ENCODE data around the gene ZNF205. TPM values are rescaled to one million over a fixed set of nuclear protein-coding genes. Genes with fewer than 3 reads are reported as not detected.

Gene ZNF205
- total and polyA plus RNA-seq, 5 donors = 6.4 to 10.9 (median 9.9) TPM

DNA sequence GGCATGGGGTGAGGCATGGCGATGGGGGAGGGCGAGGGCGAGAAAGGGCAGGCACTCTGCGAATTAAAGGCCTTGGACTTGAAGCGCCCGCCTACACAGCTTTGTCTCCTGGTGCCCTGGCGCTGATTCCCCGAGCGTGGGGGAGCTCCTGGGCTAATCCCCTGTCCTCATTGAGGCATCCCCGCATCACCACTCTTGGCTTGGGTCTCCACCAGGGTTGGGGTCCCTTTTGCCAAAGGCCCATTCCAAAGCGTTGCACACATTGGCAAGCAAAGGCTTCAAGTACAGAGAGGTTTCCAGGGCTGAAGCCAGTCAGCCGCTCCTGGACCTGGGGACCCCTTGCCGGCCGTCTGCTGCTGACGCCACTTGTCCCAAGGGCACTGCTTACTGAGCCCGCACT is 8.0 kb downstream of the ZNF205 start:
- ATAC-seq (no peak), DNase-seq (no peak)
- Histone ChIP-seq H3K27ac (ENCODE audit: low read length) (no peak overlapping the region), H3K4me1 (ENCODE audit: control insufficient read depth, insufficient read depth, low read length) (peaks cover 7% of the 10 kb centered on the region), H3K4me3 (ENCODE audit: low read length) (no peak overlapping the region), H3K9me3 (ENCODE audit: control insufficient read depth, low read length) (no peaks in the 10 kb centered on the region), H3K27me3 (ENCODE audit: control insufficient read depth, insufficient read depth) (no peaks in the 10 kb centered on the region)
- 88% methylated on average over 16 of the region's 16 CpGs for WGBS
- intact Hi-C loops (cut with DNase I) = no loop called here

DNA sequence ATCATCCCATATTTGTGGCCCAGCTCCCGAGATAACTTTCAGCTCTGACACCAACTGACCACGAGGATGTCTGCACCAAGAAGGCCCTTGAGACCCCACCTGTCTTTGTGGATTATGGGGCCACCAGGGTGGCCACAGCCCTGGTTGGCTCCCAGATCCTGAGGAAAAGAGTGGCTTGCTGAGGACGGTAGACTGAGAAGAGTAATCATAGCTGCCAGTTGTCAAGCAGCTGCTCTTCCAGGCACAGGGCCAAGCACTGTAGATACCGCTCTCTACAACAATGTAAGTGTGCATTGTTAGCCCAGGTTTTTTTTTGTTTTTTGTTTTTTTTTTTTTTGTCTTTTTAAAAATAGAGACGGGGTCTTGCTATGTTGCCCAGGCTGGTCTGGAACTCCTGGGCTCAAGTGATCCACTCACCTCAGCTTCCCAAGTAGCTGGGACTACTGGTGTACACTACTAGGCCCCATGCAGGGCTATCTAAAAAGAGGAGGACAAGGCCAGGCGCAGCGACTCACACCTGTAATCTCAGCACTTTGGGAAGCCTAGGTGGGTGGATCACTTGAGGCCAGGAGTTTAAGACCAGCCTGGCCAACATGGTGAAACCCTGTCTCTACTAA is 9.6 kb downstream of the ZNF205 start:
- Histone ChIP-seq H3K4me3 (ENCODE audit: low read length) (no peak overlapping the region), H3K27me3 (ENCODE audit: control insufficient read depth, insufficient read depth) (no peaks in the 10 kb centered on the region), H3K9me3 (ENCODE audit: control insufficient read depth, low read length) (no peaks in the 10 kb centered on the region), H3K27ac (ENCODE audit: low read length) (no peak overlapping the region), H3K4me1 (ENCODE audit: control insufficient read depth, insufficient read depth, low read length) (peaks cover 7% of the 10 kb centered on the region)
- intact Hi-C loops (cut with DNase I) = no loop called here
- 55% methylated on average over 7 of the region's 7 CpGs for WGBS
- DNase-seq = peak in 1 of 3 donors; percentile 67
- no peak for ATAC-seq

DNA sequence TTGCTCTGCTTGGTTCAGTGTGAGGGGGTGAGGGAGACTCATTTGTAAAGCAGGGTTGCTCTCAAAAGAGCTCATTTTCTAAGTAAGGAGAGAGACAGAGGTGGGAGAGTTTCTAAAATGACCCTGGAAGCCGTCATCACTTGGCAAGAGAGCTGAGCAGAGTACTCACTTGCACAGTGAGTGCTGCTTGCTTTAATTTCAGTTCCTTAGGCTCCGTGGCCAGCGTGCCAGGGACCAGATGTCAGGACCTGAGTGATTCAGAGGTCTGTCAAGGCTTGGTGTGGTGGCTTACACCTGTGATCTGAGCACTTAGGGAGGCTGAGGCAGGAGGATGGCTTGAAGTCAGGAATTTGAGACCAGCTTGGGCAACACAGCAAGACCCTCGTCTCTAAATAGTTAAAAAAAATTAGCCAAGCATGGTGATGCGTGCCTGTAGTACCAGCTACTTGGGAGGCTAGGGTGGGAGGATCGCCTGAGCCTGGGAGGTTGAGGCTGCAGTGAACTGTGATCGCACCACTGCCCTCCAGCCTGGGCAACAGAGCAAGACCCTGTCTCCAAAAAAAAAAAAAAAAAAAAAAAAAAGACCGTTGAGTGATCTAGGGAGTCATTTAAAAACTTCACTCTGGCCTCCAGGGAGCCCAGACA is 10.7 kb downstream of the ZNF205 start:
- 59% methylated on average over 8 of the region's 8 CpGs for WGBS
- ATAC-seq = no peak
- intact Hi-C loops (cut with DNase I) = no loop called here
- peaks cover 7% of the 10 kb centered on the region for H3K4me1 ChIP-seq (ENCODE audit: control insufficient read depth, insufficient read depth, low read length)
- no peaks in the 10 kb centered on the region for H3K27me3 ChIP-seq (ENCODE audit: control insufficient read depth, insufficient read depth)
- no peaks in the 10 kb centered on the region for H3K9me3 ChIP-seq (ENCODE audit: control insufficient read depth, low read length)
- DNase-seq = peak in 1 of 3 donors; percentile 40
- no peak overlapping the region for H3K4me3 ChIP-seq (ENCODE audit: low read length)
- no peak overlapping the region for H3K27ac ChIP-seq (ENCODE audit: low read length)

DNA sequence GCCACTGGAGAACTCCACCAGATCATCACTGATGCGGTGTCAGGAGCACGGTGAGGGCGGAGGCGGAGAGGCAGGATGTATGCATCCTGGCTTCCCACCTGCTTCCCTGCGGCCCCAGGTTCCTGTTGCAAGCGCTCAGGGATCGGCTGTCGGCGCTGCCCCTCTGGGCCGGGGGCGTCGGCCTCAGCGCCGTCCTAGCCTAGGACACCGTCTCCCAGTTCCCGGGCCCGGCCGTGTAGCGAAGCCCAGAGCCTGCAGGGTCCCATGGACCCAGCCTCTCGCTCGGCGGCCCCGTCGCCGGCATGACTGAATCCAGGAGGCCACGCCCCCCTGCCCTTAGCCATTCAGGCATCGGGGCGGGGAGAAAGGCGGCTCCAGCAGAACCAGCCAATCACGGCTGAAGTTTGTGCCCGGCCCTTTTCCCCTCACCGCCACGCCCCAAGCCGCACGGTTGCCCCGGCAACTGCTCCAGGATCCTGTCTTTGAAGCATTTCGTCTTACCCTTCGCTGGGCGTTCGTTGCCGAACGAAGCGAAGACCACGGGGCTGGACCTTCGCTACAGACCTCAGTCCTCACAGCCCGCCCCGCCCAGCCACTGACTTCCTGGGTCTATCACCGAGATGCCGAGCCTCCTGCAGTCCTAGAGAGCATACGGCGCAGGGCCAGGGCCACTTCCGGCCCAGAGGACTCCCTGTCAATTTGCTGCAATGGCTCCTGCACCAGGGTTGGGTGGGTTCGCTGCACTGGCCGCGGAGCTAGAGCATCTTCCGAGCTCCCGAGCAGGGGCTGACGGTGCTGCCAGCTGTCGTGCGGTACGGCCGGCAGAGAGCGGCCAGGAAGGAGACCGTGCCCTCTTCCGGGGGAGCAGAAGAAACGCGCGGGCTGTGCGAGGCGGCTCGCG is 11.8 kb downstream of the ZNF205 start:
- Histone ChIP-seq H3K27me3 (ENCODE audit: control insufficient read depth, insufficient read depth) (no peaks in the 10 kb centered on the region), H3K9me3 (ENCODE audit: control insufficient read depth, low read length) (no peaks in the 10 kb centered on the region), H3K27ac (ENCODE audit: low read length) (peak overlapping the region; percentile 86), H3K4me3 (ENCODE audit: low read length) (peak overlapping the region; percentile 64), H3K4me1 (ENCODE audit: control insufficient read depth, insufficient read depth, low read length) (peaks cover 7% of the 10 kb centered on the region)
- intact Hi-C loops (cut with DNase I) = no loop called here
- WGBS = under 1% methylated on average over 72 of the region's 72 CpGs
- DNase-seq (peak; percentile 96 to 99 (median 98)), ATAC-seq (peak; percentile 96 to 97)

DNA sequence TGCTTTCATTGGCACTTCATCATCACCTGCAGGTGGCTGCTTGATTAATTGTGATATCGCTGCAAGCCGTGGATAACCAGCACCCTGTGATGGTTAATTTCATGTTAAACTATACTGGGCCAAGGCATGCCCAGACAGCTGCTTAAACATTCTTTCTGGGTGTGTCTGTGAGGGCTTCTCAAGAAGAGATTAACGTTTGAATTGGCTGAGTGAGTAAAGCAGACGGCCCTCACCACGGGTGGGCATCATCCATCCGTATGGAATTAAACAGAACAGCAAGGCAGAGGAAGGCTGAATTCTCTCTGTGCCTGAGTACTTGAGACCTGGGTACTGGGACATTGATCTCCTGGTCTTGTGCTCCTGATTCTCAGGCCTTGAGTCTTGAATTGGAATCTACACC is 15.4 kb downstream of the ZNF205 start:
- 83% methylated on average over 6 of the region's 6 CpGs for WGBS
- no peak overlapping the region for H3K4me3 ChIP-seq (ENCODE audit: low read length)
- peaks cover 5% of the 10 kb centered on the region for H3K4me1 ChIP-seq (ENCODE audit: control insufficient read depth, insufficient read depth, low read length)

DNA sequence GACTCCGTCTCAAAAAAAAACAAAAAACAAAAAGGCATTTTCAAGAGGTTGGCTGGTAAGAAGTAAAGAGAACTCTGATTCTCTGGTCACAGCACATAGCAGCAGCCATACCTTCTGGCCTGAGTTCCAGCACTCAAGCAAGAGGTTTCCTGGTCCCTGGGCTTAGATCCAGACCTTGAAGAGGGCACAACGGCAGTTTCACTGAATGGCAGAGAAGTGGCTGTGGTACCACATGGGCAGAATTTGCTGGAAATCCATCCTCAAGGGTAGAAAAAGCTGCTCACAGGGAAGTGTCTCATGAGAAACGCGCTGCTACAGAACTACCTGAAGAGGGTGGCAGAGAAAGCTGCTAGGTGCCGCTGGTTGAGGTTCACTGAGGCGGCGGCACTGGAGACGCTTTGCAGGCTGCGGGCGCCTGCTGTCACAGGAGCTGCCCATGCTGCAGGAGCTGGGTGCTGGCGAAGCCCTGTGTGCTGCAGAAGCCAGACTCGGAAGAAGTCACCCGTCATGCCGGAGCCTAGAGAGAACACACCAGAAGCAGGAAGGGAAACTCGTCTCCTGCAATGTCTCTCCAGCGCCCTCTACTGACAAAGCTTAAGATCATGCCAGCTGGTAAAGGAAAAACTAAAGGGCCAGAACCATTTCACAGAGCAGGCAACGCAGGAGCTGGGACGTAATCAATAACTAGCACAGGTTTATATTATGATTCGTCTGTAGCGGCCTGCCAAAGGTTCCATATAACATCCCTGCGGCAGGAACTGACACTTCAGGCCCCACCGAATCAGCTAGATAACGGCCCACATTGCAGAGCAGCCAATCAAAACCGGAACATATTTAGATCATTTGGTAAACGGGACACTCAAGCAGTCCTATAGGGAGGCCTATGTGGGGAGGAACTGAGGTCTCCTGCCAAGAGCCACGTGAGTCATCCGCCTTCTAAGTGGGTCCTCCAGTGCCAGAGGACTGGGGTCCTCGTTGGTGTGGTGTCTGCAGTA is 17.0 kb downstream of the ZNF205 start:
- DNase-seq (peak; percentile 64 to 86 (median 84)), ATAC-seq (peak; percentile 74 to 76)
- WGBS = 11% methylated on average over 28 of the region's 28 CpGs
- intact Hi-C loops (cut with DNase I) = loop anchor here in 1 of 4 donors (5.0 kb wide), 1 partner anchor 67 kb away; no protein-coding TSS in a partner anchor
- no peaks in the 10 kb centered on the region for H3K27me3 ChIP-seq (ENCODE audit: control insufficient read depth, insufficient read depth)
- H3K4me1 ChIP-seq (ENCODE audit: control insufficient read depth, insufficient read depth, low read length) = no peaks in the 10 kb centered on the region
- peak overlapping the region; percentile 57 for H3K4me3 ChIP-seq (ENCODE audit: low read length)
- H3K27ac ChIP-seq (ENCODE audit: low read length) = peak overlapping the region; percentile 74
- no peaks in the 10 kb centered on the region for H3K9me3 ChIP-seq (ENCODE audit: control insufficient read depth, low read length)

More for the DNA sequence above, 15.4 kb downstream of the ZNF205 start:
- ATAC-seq (no peak), DNase-seq (peak in 1 of 3 donors; percentile 7)
- Histone ChIP-seq H3K27me3 (ENCODE audit: control insufficient read depth, insufficient read depth) (no peaks in the 10 kb centered on the region), H3K27ac (ENCODE audit: low read length) (no peak overlapping the region), H3K9me3 (ENCODE audit: control insufficient read depth, low read length) (no peaks in the 10 kb centered on the region)
- intact Hi-C loops (cut with DNase I) = loop anchor here in 1 of 4 donors (5.0 kb wide), 1 partner anchor 65 kb away; no protein-coding TSS in a partner anchor

DNA sequence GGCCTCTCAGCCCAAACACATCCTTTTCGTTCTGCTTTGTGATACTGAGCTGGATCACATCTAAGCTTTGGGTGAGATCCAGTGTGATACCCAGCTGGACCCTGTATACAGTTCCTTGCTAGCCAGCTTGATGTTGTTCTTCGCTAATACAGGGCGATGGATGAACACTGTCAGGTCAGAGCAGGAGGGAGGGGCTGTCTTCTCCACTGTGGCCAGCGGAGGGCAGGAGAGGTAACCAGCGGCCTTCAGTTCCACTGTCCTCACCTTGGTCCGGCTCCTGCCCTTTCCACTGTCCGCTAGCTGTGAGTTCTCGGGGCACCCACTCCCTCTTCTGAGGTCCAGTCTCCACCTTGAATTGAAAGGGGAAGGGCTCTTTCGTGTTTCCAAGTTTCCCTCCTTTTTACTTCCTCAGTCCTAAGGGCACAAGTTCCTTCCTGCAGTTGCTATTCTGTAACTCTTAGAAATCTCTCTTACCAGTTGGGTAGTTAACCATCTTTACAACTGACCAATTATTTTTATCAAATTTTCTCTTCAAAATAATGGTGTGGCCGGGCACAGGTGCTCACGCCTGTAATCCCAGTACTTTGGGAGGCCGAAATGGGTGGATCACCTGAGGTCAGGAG is 19.5 kb downstream of the ZNF205 start:
- H3K4me3 ChIP-seq (ENCODE audit: low read length) = no peak overlapping the region
- intact Hi-C loops (cut with DNase I) = no loop called here
- H3K27ac ChIP-seq (ENCODE audit: low read length) = no peak overlapping the region
- H3K4me1 ChIP-seq (ENCODE audit: control insufficient read depth, insufficient read depth, low read length) = peaks cover 3% of the 10 kb centered on the region
- 63% methylated on average over 12 of the region's 12 CpGs for WGBS
- no peaks in the 10 kb centered on the region for H3K27me3 ChIP-seq (ENCODE audit: control insufficient read depth, insufficient read depth)
- no peak for ATAC-seq
- peak in 1 of 3 donors; percentile 60 for DNase-seq
- no peaks in the 10 kb centered on the region for H3K9me3 ChIP-seq (ENCODE audit: control insufficient read depth, low read length)

DNA sequence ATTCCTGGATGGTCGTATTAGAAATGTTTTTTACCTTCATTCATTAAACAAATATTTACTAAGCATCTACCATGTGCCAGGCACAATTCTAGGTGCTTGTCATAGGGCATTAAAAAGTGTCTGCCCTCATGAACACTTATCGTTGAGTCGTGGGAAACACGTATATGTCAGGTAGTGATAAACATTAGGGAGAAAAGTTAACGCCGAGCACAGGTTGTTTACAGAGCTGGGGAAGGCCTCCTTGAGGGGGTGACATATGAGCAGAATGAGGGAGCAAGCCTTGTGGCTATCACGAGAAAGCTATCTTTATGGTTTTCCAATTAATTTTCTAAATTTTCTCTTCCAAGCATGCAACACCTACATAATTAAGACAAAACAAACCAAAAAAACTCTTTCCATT is 21.5 kb downstream of the ZNF205 start:
- intact Hi-C loops (cut with DNase I) = no loop called here
- 16% methylated on average over 7 of the region's 7 CpGs for WGBS
- ATAC-seq = no peak
- Histone ChIP-seq H3K9me3 (ENCODE audit: control insufficient read depth, low read length) (no peaks in the 10 kb centered on the region), H3K27me3 (ENCODE audit: control insufficient read depth, insufficient read depth) (no peaks in the 10 kb centered on the region), H3K4me3 (ENCODE audit: low read length) (peak overlapping the region; percentile 91), H3K27ac (ENCODE audit: low read length) (no peak overlapping the region), H3K4me1 (ENCODE audit: control insufficient read depth, insufficient read depth, low read length) (peaks cover 3% of the 10 kb centered on the region)
- no peak for DNase-seq

DNA sequence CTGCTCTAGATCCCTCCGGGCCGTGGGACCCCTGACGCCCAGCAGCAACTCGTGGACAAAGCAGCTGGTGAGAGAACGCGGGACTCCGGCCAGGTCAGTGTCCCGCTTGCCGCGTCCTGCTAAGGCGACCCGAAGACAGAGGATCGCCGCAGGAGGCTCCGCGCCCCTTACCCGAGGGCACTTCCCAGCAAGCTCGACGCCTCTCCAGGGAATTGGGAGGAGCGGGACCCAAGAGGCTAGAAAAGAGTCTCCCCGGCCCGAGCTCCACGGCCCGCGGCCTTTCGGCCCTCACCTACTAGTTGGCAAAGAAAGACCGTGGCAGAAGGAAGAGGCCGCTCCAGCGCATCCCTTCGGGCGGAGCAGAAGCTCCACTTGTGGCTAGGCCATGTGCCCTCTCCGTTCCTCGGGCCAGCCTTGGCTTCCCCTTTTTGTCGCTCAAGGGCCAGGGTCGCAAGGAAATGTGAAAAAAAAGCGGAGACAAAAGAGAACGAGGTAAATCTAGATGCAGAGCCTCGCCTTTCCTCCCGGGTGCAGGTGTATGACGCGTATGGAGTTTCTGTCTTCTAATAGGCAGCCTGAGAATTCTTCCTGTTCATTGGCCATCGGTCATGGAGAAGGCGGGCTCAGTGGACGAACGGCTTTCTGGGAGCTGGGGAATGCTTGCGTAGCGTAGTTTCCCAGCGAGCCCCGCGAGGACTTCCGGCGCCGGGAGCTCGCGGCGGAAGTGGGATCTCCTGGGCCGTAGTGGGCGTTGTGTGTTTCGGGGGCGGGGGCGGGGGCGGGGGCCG is 22.1 kb downstream of the ZNF205 start, which contains the start of gene ZNF213:
TSS of gene ZNF213 (plus strand) at position 692 of the 788 bp plus-strand sequence. CDS start 2,252 bp downstream, outside the sequence.
- Histone ChIP-seq H3K27me3 (ENCODE audit: control insufficient read depth, insufficient read depth) (no peaks in the 10 kb centered on the region), H3K4me1 (ENCODE audit: control insufficient read depth, insufficient read depth, low read length) (peaks cover 3% of the 10 kb centered on the region), H3K9me3 (ENCODE audit: control insufficient read depth, low read length) (no peaks in the 10 kb centered on the region), H3K27ac (ENCODE audit: low read length) (peak within 1 kb of the TSS; percentile 92), H3K4me3 (ENCODE audit: low read length) (peak within 1 kb of the TSS; percentile 91)
- WGBS = under 1% methylated on average over 63 of the region's 63 CpGs
- ATAC-seq (peak; percentile 96 to 97), DNase-seq (peak; percentile 97 to 98 (median 97))
- intact Hi-C loops (cut with DNase I) = no loop called here
